GM18909 (cell line): ENCODE data around the gene ZHX3.
A peak's percentile ranks its signal among the peaks of the same experiment; 100 is the strongest.
"Not testable (repeated sequence)": the region's sequence is repeated elsewhere in the genome, so short reads cannot be mapped to it uniquely, and the experiment has no call there.

ENCODE experiments used
- ATAC-seq: cut with Tn5 transposase; IDR thresholded peaks from one replicate; pipeline ENCODE4 v1.9.1; 2021; ENCODE audit warnings: mild to moderate bottlenecking; ENCODE audit not compliant: unreplicated experiment, poor library complexity

Gene ZHX3

DNA sequence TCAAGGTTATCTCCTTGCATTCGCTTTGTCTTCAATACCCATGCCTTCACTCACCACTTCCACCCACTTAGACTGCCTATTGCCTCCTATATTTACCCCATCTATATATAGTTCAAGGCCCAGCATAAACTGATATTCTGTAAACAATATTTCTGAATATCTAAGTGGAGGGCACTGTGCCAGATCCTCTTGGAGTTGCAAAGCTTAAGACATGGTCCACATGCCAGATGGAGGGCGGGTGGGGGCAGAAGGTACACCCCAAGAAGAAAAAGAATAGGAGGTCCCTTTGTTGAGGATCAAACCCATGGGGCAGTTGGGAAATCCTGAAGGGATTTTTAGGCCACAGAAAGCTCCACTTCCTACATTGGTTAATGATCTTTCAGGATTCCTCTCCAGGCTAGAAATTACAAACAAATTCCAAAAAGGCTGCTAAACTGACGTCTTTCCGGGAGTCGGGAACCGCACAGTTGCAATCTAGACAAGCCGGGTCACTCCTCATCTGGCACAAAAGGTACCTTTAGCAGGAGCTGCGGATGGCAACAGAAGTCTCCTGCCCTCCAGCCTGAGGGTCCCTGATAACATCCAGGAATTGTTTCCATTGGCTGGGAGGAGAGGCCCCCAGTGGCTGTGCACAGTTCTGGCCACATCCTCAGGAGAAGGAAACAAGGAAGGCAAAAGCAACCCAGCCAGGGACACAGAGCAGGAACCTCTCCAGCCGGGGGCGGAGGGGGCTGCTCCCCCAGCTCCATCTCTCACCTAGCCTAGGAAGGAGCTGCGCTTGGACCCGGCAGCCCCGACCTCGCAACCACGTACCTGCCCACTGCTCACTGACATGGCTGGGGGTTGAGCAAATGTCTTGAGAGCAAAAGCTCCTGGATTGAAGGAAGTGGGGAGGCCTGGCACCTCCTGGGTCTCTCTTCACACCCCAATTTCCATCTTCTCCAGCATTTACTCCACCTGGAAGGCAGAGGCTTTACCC lies 17.2 kb upstream of the ZHX3 start:
- no peak for ATAC-seq

DNA sequence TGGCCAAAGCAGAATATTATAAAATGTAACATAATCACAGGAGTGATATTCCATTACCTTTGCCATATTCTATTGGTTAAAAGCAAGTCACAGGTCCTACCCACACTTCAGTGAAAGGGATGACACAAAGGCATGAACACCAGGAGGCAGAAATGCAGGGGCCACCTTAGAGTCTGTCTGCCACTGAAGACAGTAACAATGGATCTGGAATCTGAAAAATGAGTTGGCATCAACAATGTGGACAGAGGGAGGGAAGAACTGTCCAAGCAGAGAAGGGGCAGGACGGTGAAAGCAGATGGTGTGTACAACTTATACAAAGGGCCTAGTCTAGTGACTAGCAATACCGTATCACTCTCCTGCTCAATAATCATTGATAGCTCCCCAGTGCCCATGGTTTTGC lies 16.5 kb upstream of the ZHX3 start:
- ATAC-seq: no peak

DNA sequence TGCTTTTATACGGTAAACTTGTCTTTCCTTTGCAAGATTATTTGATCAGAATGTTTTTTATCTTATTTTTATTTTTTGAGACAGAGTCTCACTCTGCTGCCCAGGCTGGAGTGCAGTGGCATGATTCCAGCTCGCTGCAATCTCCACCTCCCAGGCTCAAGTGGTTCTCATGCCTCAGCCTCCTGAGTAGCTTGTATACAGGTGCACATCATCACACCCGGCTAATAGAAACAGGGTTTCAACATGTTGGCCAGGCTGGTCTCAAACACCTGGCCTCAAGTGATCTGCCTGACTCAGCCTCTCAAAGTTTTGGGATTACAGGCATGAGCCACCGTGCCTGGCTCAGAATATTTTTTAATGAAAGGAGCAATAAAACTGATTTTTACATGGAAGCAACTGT lies 14.2 kb upstream of the ZHX3 start:
- no peak for ATAC-seq

DNA sequence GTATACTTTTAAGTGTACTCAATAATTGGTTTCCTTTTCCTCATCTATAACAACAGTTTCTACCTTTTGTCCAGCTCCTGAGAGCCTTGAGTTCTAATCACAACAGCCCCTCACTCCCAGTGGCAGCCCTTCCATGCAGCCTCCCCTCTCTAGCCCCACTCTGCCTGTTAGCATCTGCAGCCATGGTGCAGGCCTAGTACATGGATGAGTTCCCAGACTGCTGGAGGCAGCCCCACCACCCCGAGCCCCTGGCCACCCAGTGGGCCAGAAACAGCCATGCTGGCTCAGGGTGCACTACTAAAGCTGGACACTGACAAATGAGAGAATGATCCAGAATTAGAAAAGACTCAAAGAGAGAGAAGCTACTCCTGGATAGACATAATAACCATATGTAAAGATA lies 13.4 kb upstream of the ZHX3 start:
- ATAC-seq: no peak

DNA sequence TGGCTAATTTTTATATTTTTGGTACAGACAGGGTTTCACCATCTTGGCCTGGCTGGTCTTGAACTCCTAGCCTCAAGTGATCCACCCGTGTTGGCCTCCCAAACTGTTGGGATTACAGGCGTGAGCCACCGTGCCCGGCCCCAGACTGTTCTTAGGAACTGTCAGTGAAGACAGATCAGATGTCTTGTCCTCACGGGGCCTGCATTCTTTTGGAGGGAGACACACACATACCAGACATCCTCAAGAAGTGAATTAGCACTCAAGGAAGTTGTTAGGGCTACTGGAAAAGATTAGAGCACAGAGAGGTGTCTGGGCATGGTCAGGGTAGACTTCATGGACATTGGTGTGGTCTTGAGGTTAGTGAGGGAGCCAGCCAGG lies 12.8 kb upstream of the ZHX3 start:
- ATAC-seq: no peak

DNA sequence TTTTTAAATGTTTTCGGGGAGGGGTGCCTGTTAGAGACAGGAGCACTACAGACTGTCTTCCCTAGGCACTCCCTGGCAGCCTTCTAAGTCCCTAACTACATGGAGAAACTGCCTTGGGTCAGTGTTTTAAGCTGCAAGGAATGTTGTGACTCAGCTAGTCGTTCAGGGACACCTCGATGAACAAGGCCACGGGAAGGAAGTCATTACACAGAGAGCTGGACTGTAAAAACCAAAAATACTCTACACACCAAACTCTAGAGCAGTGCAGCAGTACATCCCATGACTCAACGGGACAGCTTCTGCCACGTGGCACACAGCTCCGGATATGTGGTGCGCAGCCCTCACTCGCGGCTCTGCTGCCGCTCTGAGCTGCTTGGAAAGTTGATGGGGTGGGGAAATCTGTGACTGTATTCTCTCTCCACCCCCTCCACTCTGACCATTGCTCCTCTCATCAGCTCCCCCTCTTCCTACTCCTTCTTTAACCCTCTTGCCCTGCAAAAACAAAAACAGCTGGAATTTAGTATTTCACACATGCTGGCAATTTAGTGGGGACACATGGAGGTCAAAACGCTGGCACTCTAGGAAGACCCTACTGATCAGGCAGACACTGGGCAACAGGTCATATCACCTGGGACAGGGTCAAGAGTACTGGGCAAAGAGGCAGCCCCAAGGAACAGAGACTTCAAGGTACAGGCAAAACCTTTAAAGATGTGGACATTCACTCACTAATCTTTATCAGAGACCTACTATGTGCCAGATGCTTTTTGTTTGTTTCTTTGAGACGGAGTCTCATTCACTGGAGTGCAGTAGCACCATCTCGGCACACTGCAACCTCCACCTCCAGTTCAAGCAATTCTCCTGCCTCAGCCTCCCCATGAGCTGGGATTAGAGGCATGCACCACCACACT lies 12.2 kb upstream of the ZHX3 start:
- peak; percentile 66 for ATAC-seq

DNA sequence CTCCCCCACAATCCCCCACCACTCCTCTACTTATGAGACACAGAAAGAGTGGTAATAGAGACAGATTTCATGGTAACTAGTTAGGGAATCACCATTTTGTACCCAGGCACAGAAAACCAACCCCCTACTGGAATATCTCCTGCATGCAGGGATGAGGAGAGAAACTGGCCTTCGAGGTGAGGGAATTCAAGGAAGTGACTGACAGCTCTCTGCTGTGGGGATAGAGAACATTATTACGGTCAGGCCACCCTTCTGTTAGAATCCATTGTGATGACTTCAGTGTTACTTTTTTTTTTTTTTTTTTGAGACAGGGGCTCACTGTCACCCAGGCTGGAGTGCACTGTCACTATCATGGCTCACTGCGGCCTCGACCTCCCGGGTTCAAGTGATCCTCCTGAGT lies 9.6 kb upstream of the ZHX3 start:
- no peak for ATAC-seq

DNA sequence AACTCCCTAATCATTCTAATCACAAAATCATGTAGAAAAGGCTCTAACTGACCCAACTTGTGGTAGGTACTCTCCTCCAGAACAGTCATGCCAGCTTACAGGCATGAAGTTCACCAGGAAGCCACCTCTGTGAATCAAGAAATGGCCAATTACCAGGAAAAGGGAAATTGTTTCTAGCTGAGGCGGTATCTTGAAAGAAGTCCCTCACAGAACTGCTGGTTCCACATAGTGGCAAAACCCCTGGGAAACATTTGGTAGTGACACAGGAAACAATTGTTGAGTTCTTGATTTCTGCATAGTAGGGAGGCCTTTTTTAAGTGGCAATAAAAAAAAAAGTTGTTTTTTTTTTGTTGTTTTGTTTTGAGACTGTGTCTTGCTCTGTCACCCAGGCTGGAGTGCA lies 3.4 kb upstream of the ZHX3 start:
- ATAC-seq: no peak

DNA sequence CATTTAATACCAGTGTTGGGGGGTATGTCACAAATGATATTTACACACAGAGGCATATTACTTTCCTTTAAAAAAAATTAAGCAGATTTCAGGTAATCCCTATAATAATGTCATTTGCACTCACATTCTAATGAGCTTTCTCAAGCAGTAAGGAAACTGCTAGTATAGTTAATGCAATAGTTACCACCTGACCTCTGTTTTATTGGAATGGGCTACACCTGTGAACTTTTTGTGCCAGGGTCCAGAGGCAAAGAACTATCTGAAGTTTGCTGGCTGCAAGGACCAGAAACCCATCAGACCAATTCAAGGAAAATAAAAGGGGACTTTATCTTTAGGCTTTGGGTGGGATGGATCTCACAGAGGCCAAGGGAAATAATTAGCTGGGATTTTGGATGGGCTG lies 2.9 kb upstream of the ZHX3 start:
- ATAC-seq: no peak

DNA sequence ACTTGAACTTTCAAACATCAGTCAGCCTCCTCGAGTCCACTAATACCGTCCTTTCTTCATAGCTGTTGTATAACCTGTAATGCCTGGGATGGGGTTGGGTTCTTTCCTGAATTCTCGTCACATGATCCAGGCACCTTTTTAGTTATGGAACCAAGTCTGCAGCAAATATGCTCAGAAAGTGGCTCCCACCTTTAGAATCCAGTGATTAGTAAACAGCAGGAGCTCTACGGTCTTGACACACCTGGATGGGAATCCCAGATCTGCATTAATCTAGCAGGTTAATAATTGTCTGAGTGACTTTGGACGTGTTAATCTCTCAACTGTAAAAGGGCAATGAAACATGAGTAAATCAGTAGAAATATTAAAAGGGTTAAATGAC lies 729 bp upstream of the ZHX3 start:
- ATAC-seq: no peak

DNA sequence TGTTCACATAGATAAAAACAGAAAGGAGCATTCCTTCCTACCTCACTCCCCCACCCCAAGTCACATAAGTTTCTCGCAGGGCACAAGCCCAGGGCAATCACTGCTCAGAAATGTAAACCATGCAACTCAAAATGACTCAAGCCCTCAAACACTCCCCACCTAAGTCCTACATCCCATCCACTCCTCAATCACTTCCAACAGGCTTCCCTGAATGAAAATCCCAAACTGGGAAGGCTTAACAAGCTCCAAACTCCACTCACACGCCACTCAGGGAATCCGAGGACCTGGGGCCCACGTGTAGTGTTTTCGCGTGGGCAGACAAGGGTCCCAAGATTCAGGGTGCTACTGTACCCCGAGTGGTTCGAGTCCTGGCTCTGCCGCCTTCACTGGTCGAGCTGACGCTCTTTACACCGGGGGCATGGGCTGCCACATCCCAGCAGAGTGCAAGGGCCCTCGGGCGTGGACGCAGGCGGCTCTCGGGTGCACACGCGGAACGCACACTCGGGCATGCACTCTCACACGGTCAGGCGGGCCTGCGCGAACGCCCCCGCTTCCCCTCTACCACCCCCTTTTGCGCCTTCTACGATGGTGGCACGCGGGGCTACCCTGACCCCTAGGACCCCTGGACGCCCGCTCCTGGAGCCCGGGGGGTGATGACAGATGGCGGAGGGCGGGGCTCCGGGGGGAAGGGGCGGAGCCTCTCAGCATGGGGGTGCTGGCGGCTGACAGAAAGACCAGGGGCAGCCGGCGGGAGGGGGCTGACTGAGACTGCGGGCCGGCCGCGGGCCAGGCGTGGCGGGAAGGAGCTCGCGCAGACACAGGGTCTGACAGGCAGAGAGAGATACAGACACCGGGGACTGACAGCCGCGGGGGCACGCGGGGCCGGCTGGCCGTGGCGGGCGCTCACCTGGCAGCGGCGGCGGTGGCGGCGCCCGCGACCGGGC lies 657 bp downstream of the ZHX3 start:
- peak; percentile 66 for ATAC-seq

DNA sequence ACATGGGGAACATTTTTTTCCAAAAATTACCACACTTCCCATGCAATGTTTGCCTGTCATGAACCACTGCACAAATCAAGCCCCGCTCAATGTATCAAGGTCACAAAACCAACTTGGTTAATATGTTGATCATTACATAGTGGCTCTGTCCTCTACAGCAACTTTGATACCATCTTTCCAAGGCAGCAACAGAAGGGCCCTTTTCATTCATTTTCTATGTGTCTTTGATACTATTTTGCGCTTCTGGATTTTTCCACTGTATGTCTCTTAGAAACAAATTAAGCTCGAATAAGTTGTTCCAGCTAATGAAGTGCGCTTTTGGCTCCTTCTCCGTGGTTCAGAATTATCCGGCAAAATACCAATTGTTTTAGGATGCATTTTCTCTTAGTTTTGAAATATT lies 1.5 kb downstream of the ZHX3 start:
- no peak for ATAC-seq

DNA sequence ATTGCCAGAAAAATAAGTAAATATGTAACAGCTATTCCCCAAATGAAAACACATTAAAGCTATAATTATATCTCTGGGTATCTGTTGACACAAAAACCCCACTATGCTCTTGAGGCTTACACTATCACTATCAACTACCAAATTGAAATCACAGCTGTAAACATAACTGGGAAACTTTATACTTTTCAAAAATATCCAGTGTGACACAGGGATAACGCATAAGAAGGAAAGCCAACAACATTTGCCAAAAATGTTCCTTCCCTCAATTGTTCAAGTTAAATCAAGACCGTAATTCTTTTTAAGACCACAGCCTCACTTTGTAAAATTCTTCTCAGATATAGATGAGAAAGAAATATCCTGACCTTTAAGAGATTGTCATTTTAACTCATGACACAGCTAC lies 3.1 kb downstream of the ZHX3 start:
- no peak for ATAC-seq

DNA sequence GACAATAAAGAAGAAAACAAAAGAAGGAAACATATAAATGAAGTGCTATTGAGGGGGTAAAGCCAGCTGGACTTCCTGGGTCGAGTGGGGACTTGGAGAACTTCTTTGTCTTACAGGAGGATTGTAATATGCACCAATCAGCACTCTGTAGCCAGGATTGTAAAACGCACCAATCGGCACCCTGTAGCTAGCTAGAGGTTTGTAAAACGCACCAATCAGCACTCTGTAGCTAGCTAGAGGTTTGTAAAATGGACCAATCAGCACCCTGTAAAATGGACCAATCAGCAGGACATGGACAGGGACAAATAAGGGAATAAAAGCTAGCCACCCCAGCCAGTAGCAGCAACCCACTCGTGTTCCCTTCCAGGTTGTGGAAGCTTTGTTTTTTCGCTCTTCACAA lies 5.5 kb downstream of the ZHX3 start:
- not testable (repeated sequence) for ATAC-seq

DNA sequence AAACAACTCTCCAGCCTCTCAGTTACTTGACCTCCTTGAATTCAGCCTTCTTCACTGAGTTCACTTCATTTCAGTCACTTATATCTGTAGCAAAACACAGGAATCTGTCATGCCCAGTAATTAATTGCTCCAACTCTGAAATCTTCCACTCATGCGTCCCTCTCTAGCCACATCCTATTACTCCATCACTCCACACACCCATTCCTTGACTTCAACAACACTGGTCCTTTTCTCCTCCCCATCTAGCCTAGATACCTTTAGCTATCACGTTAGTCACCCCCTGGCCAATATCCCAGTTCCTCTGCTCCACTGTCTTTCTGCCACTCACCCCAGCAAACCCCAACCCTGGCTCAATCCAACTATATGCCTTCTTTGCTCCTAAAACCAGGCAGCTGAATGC lies 7.7 kb downstream of the ZHX3 start:
- ATAC-seq: no peak

DNA sequence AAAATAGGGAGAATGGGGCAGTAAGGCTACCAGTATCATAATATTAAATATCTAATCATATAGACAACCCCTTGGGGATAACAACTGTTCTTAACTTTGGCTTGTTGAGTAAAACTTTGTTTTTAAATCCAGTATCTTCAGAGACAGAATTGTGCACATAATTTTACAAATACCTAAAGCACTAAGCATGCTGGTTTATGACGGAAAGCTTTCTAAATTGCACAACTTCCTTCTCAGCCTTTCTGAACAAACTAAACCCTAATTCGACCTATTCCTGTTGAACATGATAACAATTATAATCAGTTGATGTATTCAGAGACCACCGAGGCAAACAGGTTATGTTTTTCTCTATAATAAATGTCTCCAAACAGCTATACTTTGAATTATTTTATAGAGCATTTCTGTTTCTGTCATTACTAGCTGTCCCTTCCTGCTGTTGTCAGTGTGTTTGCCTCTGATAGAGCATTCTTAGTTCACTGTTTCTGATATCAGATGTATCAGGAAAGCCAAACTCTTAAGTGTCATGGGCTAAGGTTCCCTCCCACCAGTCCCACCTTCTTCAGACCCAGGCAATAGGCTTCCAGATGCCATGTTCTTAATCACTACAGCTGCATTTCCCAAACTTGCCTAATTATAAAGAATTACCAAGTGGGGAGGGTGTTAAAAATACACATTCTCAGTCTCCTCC lies 8.7 kb downstream of the ZHX3 start:
- no peak for ATAC-seq

DNA sequence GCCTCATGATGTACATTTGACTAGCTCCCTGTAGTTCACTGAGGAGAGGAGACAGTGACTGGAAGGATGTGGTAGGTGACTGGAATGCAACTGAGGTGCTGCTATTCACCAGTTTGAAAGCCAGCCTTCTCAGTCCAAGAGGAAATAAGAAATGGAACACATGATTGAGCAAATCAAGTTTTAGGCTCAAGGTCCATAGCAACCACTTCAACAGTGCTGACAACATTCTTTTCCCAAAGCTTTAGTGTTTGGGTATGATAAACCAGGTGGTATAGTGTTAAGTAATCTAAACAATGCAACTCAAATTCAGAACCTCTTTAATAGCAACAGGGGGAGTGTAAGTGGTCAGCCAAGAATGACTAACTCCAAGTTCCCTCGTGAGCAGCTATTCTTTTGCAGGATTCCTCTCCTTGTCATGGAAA lies 9.2 kb downstream of the ZHX3 start:
- no peak for ATAC-seq

DNA sequence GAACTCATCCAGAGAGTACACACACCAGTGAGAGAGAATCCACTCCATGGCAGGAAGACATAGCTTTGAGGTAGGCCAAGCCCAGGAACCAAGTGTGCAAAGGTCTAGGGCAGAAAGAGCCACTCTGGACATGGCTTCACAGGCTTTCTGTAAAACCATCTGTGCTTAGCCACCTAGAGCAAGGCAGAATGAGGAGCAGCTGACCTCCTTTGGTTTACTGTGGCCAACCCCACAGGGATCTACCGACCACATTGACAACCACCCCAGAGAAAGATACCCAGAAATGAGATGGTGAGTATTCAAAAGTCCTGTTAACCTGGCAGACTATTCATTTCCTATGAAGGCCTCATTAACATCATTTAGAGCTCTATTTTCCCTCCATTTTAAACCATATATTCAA lies 10.5 kb downstream of the ZHX3 start:
- ATAC-seq: no peak

DNA sequence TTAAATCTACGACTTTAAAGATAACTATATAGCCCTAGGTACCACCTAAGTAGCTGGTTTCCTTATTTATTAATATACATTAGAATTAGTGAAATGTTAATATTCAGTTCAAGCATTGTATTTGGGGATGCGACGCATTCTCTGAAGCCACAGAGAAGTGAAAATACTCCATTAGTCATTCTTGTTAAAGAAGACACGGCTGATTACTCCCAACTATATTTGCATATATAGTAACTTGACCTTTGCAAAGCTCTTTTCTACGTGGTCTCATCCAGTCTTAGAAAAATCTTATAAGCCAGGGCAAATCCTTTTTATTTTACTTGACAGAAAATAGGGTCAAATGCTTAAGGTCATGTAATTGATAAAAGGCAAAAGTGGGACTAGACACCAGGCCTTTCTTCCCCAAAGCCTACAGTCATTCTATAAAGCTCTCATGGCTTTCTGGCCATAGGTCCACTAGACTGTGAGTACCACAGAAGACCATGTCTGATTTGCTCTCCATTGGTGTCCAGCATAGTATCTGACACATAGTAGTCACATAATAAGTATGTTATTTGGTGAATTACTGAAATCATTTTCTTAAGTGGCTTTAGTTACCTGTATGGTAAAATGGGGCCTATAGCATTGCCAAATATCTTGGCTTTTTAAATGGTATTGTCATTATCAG lies 11.3 kb downstream of the ZHX3 start:
- ATAC-seq: peak; percentile 95
